OCI-LY3 (cell line): ENCODE data around the gene PRDM1.

Source experiments
- H2AFZ ChIP-seq: fragments of 200-600, 300-600 bp; shearing (Covaris generic); 2 replicates; pipeline ENCODE4 v1.6.0; 2014; ENCODE audit warnings: antibody characterized with exemption, low read depth, low read length
- H3K27ac ChIP-seq: fragments of 200-600, 300-600 bp; sonication (generic); 2 replicates; pipeline ENCODE4 v1.5.1; 2014; ENCODE audit warnings: mild to moderate bottlenecking, low read length, moderate library complexity, mixed read lengths
- H3K27me3 ChIP-seq: fragments of 200-600, 300-600 bp; sonication (generic); 2 replicates; pipeline ENCODE4 v1.6.1; 2014; ENCODE audit warnings: low read depth, low read length, mixed read lengths
- H3K36me3 ChIP-seq: fragments of 200-600, 300-600 bp; sonication (generic); replicated peaks from 2 replicates; pipeline ENCODE3; 2014; ENCODE audit warnings: low read depth, low read length, mixed read lengths
- H3K4me1 ChIP-seq: fragments of 300-600, 200-600 bp; sonication (generic); 2 replicates; pipeline ENCODE4 v1.6.1; 2014; ENCODE audit warnings: low read length, mixed read lengths
- H3K4me2 ChIP-seq: fragments of 200-600, 300-600 bp; sonication (generic); 2 replicates; pipeline ENCODE4 v1.6.1; 2014; ENCODE audit warnings: low read length, mixed read lengths
- H3K4me3 ChIP-seq: fragments of 300-600, 200-600 bp; sonication (generic); 2 replicates; pipeline ENCODE4 v1.5.1; 2014; ENCODE audit warnings: antibody characterized with exemption, mild to moderate bottlenecking, low read length, moderate library complexity
- H3K79me2 ChIP-seq: fragments of 300-600, 200-600 bp; shearing (Covaris generic); 2 replicates; pipeline ENCODE4 v1.6.1; 2014; ENCODE audit warnings: mild to moderate bottlenecking, low read length, mixed read lengths
- H3K9ac ChIP-seq: fragments of 300-600, 200-600 bp; shearing (Covaris generic); 2 replicates; pipeline ENCODE4 v1.6.0; 2014; ENCODE audit warnings: mild to moderate bottlenecking, low read length, moderate library complexity
- H3K9me3 ChIP-seq: fragments of 200-600, 300-600 bp; shearing (Covaris generic); 2 replicates; pipeline ENCODE4 v1.6.1; 2014; ENCODE audit warnings: low read length, mixed read lengths; ENCODE audit not compliant: insufficient read depth
- H4K20me1 ChIP-seq: fragments of 200-600, 300-600 bp; sonication (generic); 2 replicates; pipeline ENCODE4 v1.6.1; 2016; ENCODE audit warnings: low read length, mixed read lengths; ENCODE audit not compliant: insufficient read depth
- CTCF ChIP-seq: fragments of 200-600, 300-600 bp; sonication (generic); IDR thresholded peaks from 2 replicates; pipeline ENCODE4 v1.5.1; 2014; ENCODE audit warnings: antibody characterized with exemption, low read length, low read depth
- EZH2phosphoT487 ChIP-seq: fragments of 200-600 bp; shearing (Covaris generic); IDR thresholded peaks from 2 replicates; pipeline ENCODE4 v1.6.1; 2018; ENCODE audit warnings: antibody characterized with exemption, mixed run types, low read depth

The PRDM1 gene

GRCh38 chr6:106102967-106103727, 17.0 kb downstream of the PRDM1 start:
- peak overlapping the region; percentile 97 for H3K4me3 ChIP-seq
- no peaks in the 10 kb centered on the region for H3K9me3 ChIP-seq
- no peak overlapping the region for H2AFZ ChIP-seq
- H3K4me2 ChIP-seq: peak overlapping the region; percentile 91
- H3K27me3 ChIP-seq: no peaks in the 10 kb centered on the region
- peak overlapping the region; percentile 93 for H3K27ac ChIP-seq
- peaks cover 94% of the 10 kb centered on the region for H3K79me2 ChIP-seq
- TF ChIP-seq CTCF (no peak), EZH2phosphoT487 (no peak)
- peak overlapping the region; percentile 58 for H3K9ac ChIP-seq
- H3K4me1 ChIP-seq: peaks cover 66% of the 10 kb centered on the region
- H3K36me3 ChIP-seq: peaks cover 72% of the 10 kb centered on the region
- peaks cover 57% of the 10 kb centered on the region for H4K20me1 ChIP-seq

- Histone ChIP-seq H3K4me1 (peaks cover 71% of the 10 kb centered on the region), H3K27me3 (no peaks in the 10 kb centered on the region), H3K4me3 (peak overlapping the region; percentile 97), H3K4me2 (peak overlapping the region; percentile 91), H3K27ac (peak overlapping the region; percentile 93), H3K36me3 (peaks cover 78% of the 10 kb centered on the region), H3K79me2 (peaks cover 92% of the 10 kb centered on the region), H3K9me3 (no peaks in the 10 kb centered on the region), H3K9ac (peak overlapping the region; percentile 58), H2AFZ (no peak overlapping the region), H4K20me1 (peaks cover 63% of the 10 kb centered on the region)
- TF ChIP-seq CTCF: no peak
Measured at GRCh38 chr6:106103728-106104109, 17.6 kb downstream of the PRDM1 start.

- H3K4me1 ChIP-seq: peaks cover 71% of the 10 kb centered on the region
- H3K9me3 ChIP-seq: no peaks in the 10 kb centered on the region
- peak overlapping the region; percentile 18 for H3K27ac ChIP-seq
- peaks cover 78% of the 10 kb centered on the region for H3K36me3 ChIP-seq
- no peak for TF ChIP-seq CTCF
- no peak for TF ChIP-seq EZH2phosphoT487
- H3K9ac ChIP-seq: peak overlapping the region; percentile 48
- peaks cover 85% of the 10 kb centered on the region for H3K79me2 ChIP-seq
- peak overlapping the region; percentile 64 for H3K4me3 ChIP-seq
- H2AFZ ChIP-seq: no peak overlapping the region
- no peaks in the 10 kb centered on the region for H3K27me3 ChIP-seq
- H3K4me2 ChIP-seq: peak overlapping the region; percentile 73
- peaks cover 69% of the 10 kb centered on the region for H4K20me1 ChIP-seq
Measured at GRCh38 chr6:106104476-106104875, 18.3 kb downstream of the PRDM1 start.

- H2AFZ ChIP-seq: no peak overlapping the region
- peaks cover 73% of the 10 kb centered on the region for H4K20me1 ChIP-seq
- peak overlapping the region; percentile 64 for H3K4me3 ChIP-seq
- H3K9ac ChIP-seq: peak overlapping the region; percentile 48
- H3K27me3 ChIP-seq: no peaks in the 10 kb centered on the region
- no peak for TF ChIP-seq EZH2phosphoT487
- no peak for TF ChIP-seq CTCF
- peaks cover 80% of the 10 kb centered on the region for H3K79me2 ChIP-seq
- H3K4me2 ChIP-seq: peak overlapping the region; percentile 73
- peaks cover 71% of the 10 kb centered on the region for H3K4me1 ChIP-seq
- peak overlapping the region; percentile 18; the same call in 1 of the 2 replicates for H3K27ac ChIP-seq
- H3K36me3 ChIP-seq: peaks cover 81% of the 10 kb centered on the region
- no peaks in the 10 kb centered on the region for H3K9me3 ChIP-seq
Measured at GRCh38 chr6:106104941-106105340, 18.8 kb downstream of the PRDM1 start.
